Stimulated activated memory B cell treated with anti-CD40 and anti-IgM and Interleukin-4, amounts not matched to agents 10 μg/mL and 1 μg/mL and 100 μg/mL, for 72 hours (primary cell): ENCODE results near the gene SPECC1.
"Not testable (repeated sequence)": the region's sequence is repeated elsewhere in the genome, so short reads cannot be mapped to it uniquely, and the experiment has no call there.

Source experiments
- ATAC-seq: fragments of 150-1000 bp; cut with Tn5 transposase; 2 replicates; pipeline ENCODE4 v1.10.0; 2021
- H3K27ac Mint-ChIP-seq: one replicate; pipeline ENCODE4 v1.8.0; 2022; ENCODE audit warnings: mild to moderate bottlenecking, mixed read lengths
- H3K27me3 Mint-ChIP-seq: one replicate; pipeline ENCODE4 v1.8.0; 2022; ENCODE audit warnings: mixed read lengths
- H3K36me3 Mint-ChIP-seq: one replicate; pipeline ENCODE4 v1.8.0; 2022; ENCODE audit warnings: mixed read lengths
- H3K4me1 Mint-ChIP-seq: one replicate; pipeline ENCODE4 v1.8.0; 2022; ENCODE audit warnings: mixed read lengths
- H3K4me3 Mint-ChIP-seq: one replicate; pipeline ENCODE4 v1.8.0; 2022; ENCODE audit warnings: mild to moderate bottlenecking, moderate library complexity, mixed read lengths
- H3K9me3 Mint-ChIP-seq: one replicate; pipeline ENCODE4 v1.8.0; 2022; ENCODE audit warnings: mixed read lengths

Gene SPECC1

DNA sequence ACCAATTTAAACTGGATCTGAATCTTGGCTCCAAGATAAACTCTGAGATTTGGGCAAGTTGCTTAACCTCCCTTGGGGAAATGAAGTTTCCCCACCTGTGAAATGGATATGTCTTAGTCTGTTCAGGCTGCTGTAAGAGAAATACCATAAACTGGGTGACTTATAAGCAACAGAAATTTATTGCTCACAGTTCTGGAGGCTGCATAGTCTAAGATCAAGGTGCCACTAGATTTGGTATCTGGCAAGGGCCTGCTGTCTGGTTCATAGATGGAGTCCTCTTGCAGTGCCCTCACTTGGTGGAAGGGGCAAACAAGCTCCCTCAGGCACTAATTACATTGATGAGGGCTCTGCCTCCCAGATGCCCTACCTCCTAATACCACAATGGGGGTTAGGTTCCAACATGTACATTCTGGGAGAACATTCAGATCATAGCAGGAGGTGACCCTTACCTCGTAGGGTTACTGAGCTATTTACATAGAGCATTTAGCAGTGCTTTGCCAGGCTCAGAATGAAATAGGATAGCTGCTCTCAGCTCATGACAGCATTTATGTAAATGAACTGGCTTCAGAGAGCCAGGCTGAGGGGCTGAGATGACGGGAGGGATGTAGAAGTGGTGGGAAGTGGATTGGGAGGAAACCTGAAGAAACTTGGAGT lies 83.9 kb downstream of the SPECC1 start:
- ATAC-seq, result no peak
- Mint-ChIP-seq H3K27ac (no peak overlapping the region), H3K9me3 (no peaks in the 10 kb centered on the region), H3K27me3 (peaks cover 20% of the 10 kb centered on the region), H3K4me1 (peaks cover 10% of the 10 kb centered on the region), H3K36me3 (no peaks in the 10 kb centered on the region), H3K4me3 (no peak overlapping the region)

DNA sequence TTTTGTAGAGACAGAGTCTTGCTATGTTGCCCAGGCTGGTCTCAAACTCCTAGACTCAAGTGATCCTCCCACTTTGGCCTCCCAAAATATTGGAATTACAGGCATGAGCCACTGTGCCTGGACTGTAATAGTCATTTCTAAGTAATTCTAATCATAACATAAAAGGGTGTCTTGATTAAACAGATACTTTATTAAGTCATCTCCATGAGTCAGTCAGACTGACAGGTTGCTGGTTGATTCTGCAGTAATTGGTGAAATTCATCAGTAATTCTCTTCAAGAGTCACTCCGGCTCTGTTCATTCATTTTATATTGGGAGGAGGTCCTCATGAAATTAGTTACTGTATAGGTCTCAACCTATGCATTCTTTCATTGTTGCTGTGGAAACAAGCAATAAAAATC lies 85.6 kb downstream of the SPECC1 start:
- no peak overlapping the region for H3K27ac Mint-ChIP-seq
- no peaks in the 10 kb centered on the region for H3K9me3 Mint-ChIP-seq
- H3K27me3 Mint-ChIP-seq, result peaks cover 23% of the 10 kb centered on the region
- H3K36me3 Mint-ChIP-seq, result no peaks in the 10 kb centered on the region
- ATAC-seq, result no peak
- peaks cover 8% of the 10 kb centered on the region for H3K4me1 Mint-ChIP-seq
- no peak overlapping the region for H3K4me3 Mint-ChIP-seq

DNA sequence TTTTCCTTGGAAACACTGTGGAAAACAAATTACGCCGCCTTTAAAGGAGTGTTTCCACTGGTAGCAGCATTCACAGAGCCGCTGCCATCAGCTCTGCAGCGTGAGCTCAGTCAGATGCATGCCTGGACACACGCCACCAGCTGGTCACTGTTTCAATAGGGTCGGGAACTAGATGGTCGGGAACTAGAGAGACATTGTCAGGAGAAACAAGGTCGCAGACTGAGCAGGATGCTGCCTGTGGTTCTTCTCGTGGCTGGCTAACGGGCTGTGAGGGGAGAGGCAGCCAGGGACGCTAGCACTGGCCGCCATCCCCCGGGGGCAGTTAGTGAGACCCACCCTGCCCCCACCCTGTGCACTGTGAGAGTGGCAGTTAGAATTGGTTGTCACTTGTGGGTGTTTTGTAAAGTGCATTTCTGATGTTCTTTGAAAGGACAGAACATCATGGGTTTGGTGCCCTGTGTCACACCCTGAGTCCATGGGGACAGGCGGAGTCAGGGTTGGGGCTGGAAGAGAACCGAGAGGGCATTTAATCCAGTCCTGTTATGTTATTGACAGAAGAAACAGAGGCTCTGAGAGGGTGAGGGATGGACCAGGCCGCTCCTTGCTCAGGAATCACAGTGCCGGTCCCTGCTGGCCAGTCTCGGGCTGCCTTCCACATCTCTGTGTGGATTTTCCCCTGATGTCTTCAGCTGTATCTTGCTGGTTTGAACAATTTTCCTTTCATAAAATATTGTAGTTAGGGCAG lies 86.3 kb downstream of the SPECC1 start:
- no peak overlapping the region for H3K4me3 Mint-ChIP-seq
- peaks cover under 1% of the 10 kb centered on the region for H3K4me1 Mint-ChIP-seq
- H3K9me3 Mint-ChIP-seq, result no peaks in the 10 kb centered on the region
- peaks cover 20% of the 10 kb centered on the region for H3K27me3 Mint-ChIP-seq
- ATAC-seq, result no peak
- no peaks in the 10 kb centered on the region for H3K36me3 Mint-ChIP-seq
- H3K27ac Mint-ChIP-seq, result no peak overlapping the region

DNA sequence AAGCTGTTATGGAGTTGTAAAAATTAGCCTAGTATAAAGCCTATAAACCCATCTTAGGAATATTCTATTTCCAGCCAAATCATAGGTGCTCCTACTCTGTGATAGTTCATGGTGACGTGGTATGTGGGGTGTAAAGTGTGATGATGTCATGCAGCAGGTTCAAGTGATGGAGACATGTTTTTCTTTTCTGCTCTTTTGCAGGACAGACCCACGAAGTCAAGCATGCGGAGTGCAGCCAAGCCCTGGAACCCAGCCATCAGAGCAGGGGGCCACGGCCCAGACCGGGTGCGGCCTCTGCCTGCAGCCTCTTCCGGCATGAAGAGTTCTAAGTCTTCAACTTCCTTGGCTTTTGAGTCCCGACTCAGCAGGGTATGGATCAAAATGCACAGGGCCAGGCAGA lies 87.3 kb downstream of the SPECC1 start:
- no peaks in the 10 kb centered on the region for H3K4me1 Mint-ChIP-seq
- no peaks in the 10 kb centered on the region for H3K9me3 Mint-ChIP-seq
- H3K27me3 Mint-ChIP-seq, result peaks cover 20% of the 10 kb centered on the region
- ATAC-seq, result no peak
- H3K36me3 Mint-ChIP-seq, result no peaks in the 10 kb centered on the region
- H3K4me3 Mint-ChIP-seq, result no peak overlapping the region
- H3K27ac Mint-ChIP-seq, result no peak overlapping the region

DNA sequence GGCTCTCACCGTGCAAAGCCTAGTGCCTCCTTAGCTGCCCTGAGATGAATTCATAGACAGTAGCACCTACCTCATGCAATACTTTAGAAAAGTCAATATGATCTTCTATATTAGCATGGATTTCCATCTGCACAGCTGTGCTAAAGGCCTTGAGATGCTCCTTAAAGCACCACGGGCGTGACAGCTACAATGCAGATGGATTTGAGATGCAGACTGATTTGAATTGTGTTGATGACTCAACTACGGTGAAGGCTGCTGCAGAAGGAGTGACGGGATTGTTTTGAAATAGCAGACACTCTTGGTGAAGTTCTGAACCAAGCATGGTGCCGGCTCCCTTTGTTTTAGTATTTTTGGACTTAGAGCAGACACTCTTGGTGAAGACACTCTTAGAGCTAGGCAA lies 88.2 kb downstream of the SPECC1 start:
- H3K4me3 Mint-ChIP-seq, result no peak overlapping the region
- H3K4me1 Mint-ChIP-seq, result no peaks in the 10 kb centered on the region
- no peaks in the 10 kb centered on the region for H3K36me3 Mint-ChIP-seq
- H3K9me3 Mint-ChIP-seq, result no peaks in the 10 kb centered on the region
- ATAC-seq, result no peak
- peaks cover 22% of the 10 kb centered on the region for H3K27me3 Mint-ChIP-seq
- H3K27ac Mint-ChIP-seq, result no peak overlapping the region

DNA sequence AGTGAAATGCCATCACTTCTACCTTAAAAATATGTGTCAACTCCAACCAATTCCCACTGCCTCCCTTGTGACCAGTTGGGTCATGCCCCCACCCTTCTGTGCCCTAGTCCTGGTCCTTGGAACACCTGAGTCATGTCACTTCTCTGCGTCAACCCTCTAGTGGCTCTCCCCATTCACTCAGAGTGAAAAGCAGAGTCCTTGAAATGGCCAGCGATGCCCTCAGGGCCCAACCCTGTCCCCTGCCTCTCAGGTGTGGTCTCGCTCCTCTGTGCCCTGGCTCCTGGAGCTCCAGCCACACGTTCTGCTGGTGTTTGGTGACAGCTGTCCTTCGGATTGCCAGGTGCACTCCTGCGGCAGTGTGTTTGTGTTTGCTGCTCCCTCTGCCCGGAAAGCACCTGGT lies 89.2 kb downstream of the SPECC1 start:
- Mint-ChIP-seq H3K9me3 (no peaks in the 10 kb centered on the region), H3K4me1 (no peaks in the 10 kb centered on the region), H3K4me3 (no peak overlapping the region), H3K27me3 (peaks cover 32% of the 10 kb centered on the region), H3K27ac (no peak overlapping the region), H3K36me3 (no peaks in the 10 kb centered on the region)
- no peak for ATAC-seq

DNA sequence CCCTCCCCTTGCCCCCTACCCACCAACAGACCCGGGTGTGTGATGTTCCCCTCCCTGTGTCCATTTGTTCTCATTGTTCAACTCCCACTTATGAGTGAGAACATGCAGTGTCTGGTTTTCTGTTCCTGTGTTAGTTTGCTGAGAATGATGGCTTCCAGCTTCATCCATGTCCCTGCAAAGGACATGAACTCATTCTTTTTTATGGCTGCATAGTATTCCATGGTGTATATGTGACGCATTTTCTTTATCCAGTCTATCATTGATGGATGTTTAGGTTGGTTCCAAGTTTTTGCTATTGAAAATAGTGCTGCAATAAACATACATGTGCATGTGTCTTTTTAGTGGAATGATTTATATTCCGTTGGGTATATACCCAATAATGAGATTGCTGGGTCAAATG lies 91.6 kb downstream of the SPECC1 start:
- H3K4me1 Mint-ChIP-seq, H3K36me3 Mint-ChIP-seq, H3K9me3 Mint-ChIP-seq, H3K4me3 Mint-ChIP-seq, ATAC-seq, H3K27ac Mint-ChIP-seq: not testable (repeated sequence)
- H3K27me3 Mint-ChIP-seq, result peaks cover 38% of the 10 kb centered on the region

DNA sequence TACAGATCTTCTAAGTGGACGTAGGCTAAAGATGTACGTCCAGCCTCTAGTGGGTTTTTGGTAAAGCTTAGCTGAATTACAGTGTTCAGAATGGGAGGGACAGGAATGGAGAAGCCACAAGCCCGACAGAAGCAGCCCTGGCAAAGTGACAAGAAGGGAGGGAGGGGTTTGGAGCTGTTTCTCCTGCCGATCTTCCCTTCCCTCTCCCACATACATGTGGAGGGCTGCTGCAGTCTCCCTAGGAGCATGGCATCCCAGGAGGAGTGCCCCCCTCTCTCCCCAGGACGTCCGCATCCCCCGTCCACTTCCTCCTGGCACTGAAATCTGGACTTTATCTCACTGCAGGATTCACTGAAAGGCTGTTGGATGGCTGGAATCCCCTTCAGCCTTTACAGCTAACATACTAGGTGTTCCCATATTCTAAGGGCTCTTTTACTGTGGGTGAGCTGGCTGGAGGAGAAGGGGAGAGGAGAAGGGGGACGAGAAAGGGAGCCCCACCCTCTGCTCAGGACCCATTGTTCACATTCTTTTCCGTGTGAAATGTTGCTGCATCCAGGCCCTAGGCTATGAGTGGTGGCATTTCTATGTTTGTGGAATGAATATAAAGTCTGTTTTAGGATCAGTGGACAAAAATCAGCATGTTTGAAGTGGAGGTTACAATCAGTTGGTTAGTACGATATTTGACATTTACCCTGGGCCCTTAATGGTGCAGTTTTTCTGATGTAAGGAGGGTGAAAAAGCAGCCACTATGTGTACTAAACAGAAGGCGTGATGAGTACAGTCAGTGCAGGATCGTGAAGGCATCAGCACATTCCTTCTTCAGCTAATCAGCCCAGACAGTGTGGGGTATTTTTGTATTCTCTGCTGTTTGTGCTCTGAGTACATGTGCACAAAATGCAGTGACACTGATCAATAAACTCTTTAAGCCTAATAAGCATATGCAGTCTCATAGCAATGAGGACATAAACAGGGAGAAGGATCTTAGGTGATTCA lies 94.6 kb downstream of the SPECC1 start:
- Mint-ChIP-seq H3K4me1 (peaks cover 7% of the 10 kb centered on the region), H3K9me3 (no peaks in the 10 kb centered on the region), H3K36me3 (no peaks in the 10 kb centered on the region), H3K27me3 (peaks cover 34% of the 10 kb centered on the region), H3K27ac (no peak overlapping the region), H3K4me3 (no peak overlapping the region)
- no peak for ATAC-seq

DNA sequence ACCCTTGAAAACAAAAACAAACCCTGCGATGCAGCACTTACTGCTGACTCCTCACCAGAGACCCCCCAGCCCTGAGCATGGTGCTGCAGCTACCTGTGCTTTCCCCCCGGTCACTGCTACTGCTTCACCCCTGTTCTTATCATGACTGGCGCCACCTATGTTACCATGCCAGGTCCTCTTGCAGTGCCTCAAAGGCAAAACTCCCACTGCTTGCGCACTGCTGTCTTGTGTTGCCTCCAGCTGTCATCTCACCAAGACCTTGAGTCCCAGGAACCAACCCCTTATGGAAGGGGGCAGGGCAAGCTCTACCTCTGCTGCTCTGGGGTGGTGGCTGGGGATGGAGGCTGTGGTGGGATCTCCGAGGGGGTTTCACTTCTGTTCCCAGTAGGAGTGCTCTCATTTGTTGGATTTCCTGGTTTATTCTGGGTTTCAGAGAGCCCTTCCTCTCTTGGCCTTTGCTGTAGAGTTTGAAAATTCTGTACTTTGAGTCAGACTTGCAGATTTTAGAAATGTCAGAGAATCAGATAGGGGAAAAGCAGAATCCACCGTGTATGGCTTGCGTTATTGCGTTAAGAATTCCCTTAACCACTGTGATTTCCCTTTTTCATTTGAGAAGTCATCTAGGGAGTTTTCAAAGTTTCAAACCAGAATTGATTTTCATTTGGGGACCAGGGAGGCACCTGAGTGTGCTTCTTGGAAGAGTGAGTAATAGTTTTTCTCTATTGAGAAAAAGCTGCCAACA lies 96.6 kb downstream of the SPECC1 start:
- Mint-ChIP-seq H3K36me3 (no peaks in the 10 kb centered on the region), H3K27ac (no peak overlapping the region), H3K4me1 (peaks cover 7% of the 10 kb centered on the region), H3K4me3 (no peak overlapping the region), H3K27me3 (peaks cover 36% of the 10 kb centered on the region), H3K9me3 (no peaks in the 10 kb centered on the region)
- peak; percentile 28 for ATAC-seq

DNA sequence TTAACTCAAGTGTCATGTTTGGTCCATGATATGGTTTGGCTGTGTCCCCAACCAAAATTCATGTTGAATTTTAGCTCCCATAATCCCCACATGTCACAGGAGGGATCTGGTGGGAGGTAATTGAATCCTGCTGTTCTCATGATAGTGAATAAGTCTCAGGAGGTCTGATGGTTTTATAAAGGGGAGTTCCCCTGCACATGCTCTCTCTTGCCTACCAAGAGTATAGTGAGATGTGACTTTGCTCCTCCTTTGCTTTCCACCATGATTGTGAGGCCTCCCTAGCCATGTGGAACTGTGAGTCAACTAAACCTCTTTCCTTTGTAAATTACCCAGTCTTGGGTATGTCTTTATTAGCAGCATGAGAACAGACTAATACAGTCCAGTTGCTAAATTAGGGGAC lies 97.3 kb downstream of the SPECC1 start:
- not testable (repeated sequence) for ATAC-seq, H3K36me3 Mint-ChIP-seq, H3K27ac Mint-ChIP-seq, H3K4me1 Mint-ChIP-seq, H3K4me3 Mint-ChIP-seq, H3K9me3 Mint-ChIP-seq
- peaks cover 38% of the 10 kb centered on the region for H3K27me3 Mint-ChIP-seq

DNA sequence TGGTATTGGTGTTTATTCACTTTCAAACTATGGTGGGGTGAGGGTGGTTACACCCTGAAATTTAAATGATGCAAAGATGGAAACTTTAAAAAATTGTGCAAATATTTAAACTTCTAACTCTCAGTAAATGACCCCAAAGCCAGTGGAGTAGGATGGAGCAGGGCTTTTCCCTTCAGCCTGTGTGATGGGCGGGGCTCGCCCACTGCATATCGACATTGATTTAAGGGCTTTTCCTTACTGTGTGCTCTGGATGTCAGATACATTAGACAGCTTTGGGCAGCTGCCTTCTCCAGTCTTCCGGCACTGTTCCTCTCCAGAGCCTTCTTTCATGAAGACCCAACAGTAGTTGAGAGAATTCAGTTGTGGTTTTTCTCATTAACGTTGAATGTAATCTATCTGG lies 99.9 kb downstream of the SPECC1 start:
- Mint-ChIP-seq H3K4me3 (no peak overlapping the region), H3K4me1 (peaks cover 7% of the 10 kb centered on the region), H3K27me3 (peaks cover 18% of the 10 kb centered on the region), H3K27ac (no peak overlapping the region), H3K36me3 (no peaks in the 10 kb centered on the region), H3K9me3 (no peaks in the 10 kb centered on the region)
- ATAC-seq, result no peak

DNA sequence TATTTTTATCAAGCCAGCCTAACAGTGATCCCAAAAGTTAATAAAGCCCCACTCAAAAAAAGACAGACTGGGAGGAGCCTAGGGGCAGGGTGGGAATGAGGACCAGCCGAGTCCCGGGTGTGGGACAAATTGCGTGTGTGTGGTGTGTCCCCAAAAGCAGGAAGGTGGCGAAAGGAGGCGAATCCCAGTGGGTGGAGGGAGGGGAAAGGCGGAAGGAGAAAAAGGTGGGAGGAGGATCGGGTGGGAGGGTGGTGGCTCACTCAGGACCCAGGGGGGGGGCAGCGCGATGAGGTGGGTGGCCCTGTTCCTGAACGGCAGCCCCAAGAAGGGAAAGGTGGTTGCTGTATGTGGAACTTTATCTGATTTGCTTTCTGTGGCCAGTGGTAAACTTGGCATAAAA lies 102.4 kb downstream of the SPECC1 start:
- Mint-ChIP-seq H3K4me1 (no peaks in the 10 kb centered on the region), H3K4me3 (no peak overlapping the region), H3K9me3 (no peaks in the 10 kb centered on the region), H3K27ac (no peak overlapping the region), H3K27me3 (peaks cover 6% of the 10 kb centered on the region), H3K36me3 (no peaks in the 10 kb centered on the region)
- no peak for ATAC-seq

DNA sequence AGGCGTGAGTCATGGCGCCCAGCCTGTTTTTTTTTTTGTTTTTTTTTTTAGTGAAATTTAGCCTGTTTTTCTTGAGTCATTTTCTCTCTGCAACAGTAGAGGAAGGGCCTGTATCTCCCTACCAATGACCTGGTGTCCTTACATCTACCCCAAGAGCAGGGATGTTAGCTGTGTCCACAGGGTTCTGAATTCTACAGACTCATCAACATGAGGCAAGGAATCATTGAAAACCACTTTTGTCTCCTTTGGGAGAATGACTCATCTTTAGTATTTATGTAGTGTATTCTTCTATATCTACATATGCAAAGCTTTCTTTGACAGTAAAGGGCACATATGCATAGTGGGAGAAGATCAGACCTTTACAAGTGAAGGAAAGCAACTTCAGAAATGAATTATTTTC lies 105.3 kb downstream of the SPECC1 start:
- Mint-ChIP-seq H3K9me3 (no peaks in the 10 kb centered on the region), H3K36me3 (no peaks in the 10 kb centered on the region), H3K27me3 (peaks cover 6% of the 10 kb centered on the region)

DNA sequence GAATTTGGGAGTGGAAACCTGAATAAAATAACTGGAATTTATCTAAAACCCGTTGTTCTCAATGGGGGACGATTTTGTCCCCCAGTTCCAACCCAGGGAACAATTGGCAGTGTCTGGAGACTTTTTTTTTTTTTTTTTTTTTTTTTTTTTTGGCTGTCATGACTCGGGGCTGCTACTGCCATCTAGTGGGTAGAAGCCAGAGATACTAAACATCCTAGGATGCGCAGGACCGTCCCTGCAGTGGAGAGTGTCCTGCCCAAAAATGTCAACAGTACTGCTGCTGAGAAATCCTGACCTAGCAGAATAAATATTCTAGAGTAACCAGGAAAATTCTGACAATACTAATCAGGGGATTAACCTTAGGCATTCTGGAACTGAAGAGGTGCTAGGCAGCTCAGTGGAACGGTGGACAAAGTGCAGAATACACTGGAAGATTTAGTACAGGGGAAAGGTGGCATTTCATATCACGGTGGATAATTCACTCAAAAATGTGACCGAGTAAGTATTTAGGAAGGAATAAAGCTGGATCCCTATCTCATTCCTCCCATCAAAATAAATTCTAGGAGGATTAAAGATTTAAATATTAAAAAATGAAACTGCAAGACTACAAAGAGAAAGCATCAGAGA lies 107.6 kb downstream of the SPECC1 start:
- Mint-ChIP-seq H3K4me1 (peaks cover 8% of the 10 kb centered on the region), H3K27ac (no peak overlapping the region), H3K4me3 (no peak overlapping the region), H3K9me3 (no peaks in the 10 kb centered on the region), H3K36me3 (no peaks in the 10 kb centered on the region), H3K27me3 (peaks cover 5% of the 10 kb centered on the region)
- ATAC-seq, result peak; percentile 71

More for the DNA sequence above, 105.3 kb downstream of the SPECC1 start:
- no peak for ATAC-seq
- no peak overlapping the region for H3K4me3 Mint-ChIP-seq
- H3K4me1 Mint-ChIP-seq, result peaks cover 5% of the 10 kb centered on the region
- no peak overlapping the region for H3K27ac Mint-ChIP-seq
